ENCODE measurements around the gene AP1M2.
"Not testable (repeated sequence)": the region's sequence is repeated elsewhere in the genome, so short reads cannot be mapped to it uniquely, and the experiment has no call there.

Gene AP1M2

GRCh38 chr19:10601999-10602329 lies 14.9 kb upstream of the AP1M2 start:
- no peak for DNase-seq (ENCODE audit: low read depth in 2 of 2)

GRCh38 chr19:10600149-10600548 lies 13.0 kb upstream of the AP1M2 start:
- DNase-seq (ENCODE audit: low read depth in 2 of 2), result no peak

- no peak for DNase-seq (ENCODE audit: low read depth in 2 of 2)
Observed at GRCh38 chr19:10593820-10594637, 6.9 kb upstream of the AP1M2 start.

GRCh38 chr19:10593148-10593547 lies 6.0 kb upstream of the AP1M2 start:
- no peak for DNase-seq (ENCODE audit: low read depth in 2 of 2)

GRCh38 chr19:10587839-10588150 lies 683 bp upstream of the AP1M2 start:
- no peak for DNase-seq (ENCODE audit: low read depth in 2 of 2)

GRCh38 chr19:10586396-10586795 lies 716 bp downstream of the AP1M2 start:
- no peak for DNase-seq (ENCODE audit: low read depth in 2 of 2)

- DNase-seq (ENCODE audit: low read depth in 2 of 2), result no peak
Observed at GRCh38 chr19:10583036-10583776, 3.9 kb downstream of the AP1M2 start.

- no peak for DNase-seq (ENCODE audit: low read depth in 2 of 2)
Observed at GRCh38 chr19:10582091-10582490, 5.0 kb downstream of the AP1M2 start.

- peak; percentile 77 to 83 for DNase-seq (ENCODE audit: low read depth in 2 of 2)
Observed at GRCh38 chr19:10580979-10581631, 6.0 kb downstream of the AP1M2 start.

- DNase-seq (ENCODE audit: low read depth in 2 of 2), result no peak
Observed at GRCh38 chr19:10577951-10578350, 9.2 kb downstream of the AP1M2 start.

GRCh38 chr19:10575011-10575716 lies 11.9 kb downstream of the AP1M2 start:
- no peak for DNase-seq (ENCODE audit: low read depth in 2 of 2)

- no peak for DNase-seq (ENCODE audit: low read depth in 2 of 2)
Observed at GRCh38 chr19:10574462-10574861, 12.7 kb downstream of the AP1M2 start.

GRCh38 chr19:10573793-10574192 lies 13.3 kb downstream of the AP1M2 start:
- not testable (repeated sequence) for DNase-seq (ENCODE audit: low read depth in 2 of 2)

- peak; percentile 99 to 100 for DNase-seq (ENCODE audit: low read depth in 2 of 2)
Observed at GRCh38 chr19:10568826-10569651, 18.1 kb downstream of the AP1M2 start, which contains the start of gene CDKN2D. Gene CDKN2D, minus strand, starts transcription at chr19:10568979. Its CDS starts 326 bp downstream, at chr19:10568653.

GRCh38 chr19:10568062-10568825 lies 18.9 kb downstream of the AP1M2 start:
- DNase-seq (ENCODE audit: low read depth in 2 of 2), result peak in 1 of 2 donors; percentile 15

- DNase-seq (ENCODE audit: low read depth in 2 of 2), result no peak
Observed at GRCh38 chr19:10567656-10568055, 19.5 kb downstream of the AP1M2 start.

GRCh38 chr19:10566658-10567410 lies 20.3 kb downstream of the AP1M2 start:
- peak; percentile 42 to 44 for DNase-seq (ENCODE audit: low read depth in 2 of 2)

- no peak for DNase-seq (ENCODE audit: low read depth in 2 of 2)
Observed at GRCh38 chr19:10566408-10566657, 20.8 kb downstream of the AP1M2 start.

GRCh38 chr19:10565567-10566407 lies 21.3 kb downstream of the AP1M2 start, which contains the start of gene KRI1:
Gene KRI1, minus strand, starts transcription at chr19:10566010. Its CDS starts 11 bp downstream, at chr19:10565999.
- DNase-seq (ENCODE audit: low read depth in 2 of 2), result peak; percentile 96 to 98

Measured in stimulated activated CD8-positive, alpha-beta memory T cell treated with anti-CD3 and anti-CD28 coated beads, Interleukin-7, amount 100 ng/mL, for 4 hours (primary cell).